Measurements from ENCODE around the gene JARID2.

Gene JARID2

GRCh38 chr6:15570171-15570570 is 324.3 kb downstream of the JARID2 start:
- H3K27ac ChIP-seq (ENCODE audit: low read depth, low read length), result no peak overlapping the region
- peaks cover 5% of the 10 kb centered on the region; the same call in 1 of the 2 replicates for H3K36me3 ChIP-seq (ENCODE audit: low read length)
- no peak overlapping the region for H2AFZ ChIP-seq (ENCODE audit: low read depth, low read length, severe bottlenecking)
- no peaks in the 10 kb centered on the region for H3K27me3 ChIP-seq (ENCODE audit: low read length)
- no peak for TF ChIP-seq CTCF (IDR thresholded peaks at IDR 0.05; ENCODE audit: insufficient read depth, low read length, poor library complexity, severe bottlenecking)
- no peaks in the 10 kb centered on the region for H3K9me2 ChIP-seq (replicated peaks; ENCODE audit: insufficient read depth, low read length)
- H3K4me3 ChIP-seq (ENCODE audit: insufficient read depth, low read length, poor library complexity, severe bottlenecking), result no peak overlapping the region
- no peaks in the 10 kb centered on the region for H3F3A ChIP-seq (ENCODE audit: insufficient read depth)
- no peak overlapping the region for H3K4me2 ChIP-seq (ENCODE audit: low read depth, low read length, poor library complexity, severe bottlenecking)
- H3K9ac ChIP-seq (ENCODE audit: low read length), result no peak overlapping the region
- no peaks in the 10 kb centered on the region for H3K9me3 ChIP-seq (ENCODE audit: insufficient read depth, low read length)
- peaks cover 20% of the 10 kb centered on the region; the same call in 1 of the 2 replicates for H4K20me1 ChIP-seq (ENCODE audit: low read depth, low read length)
- H3K79me2 ChIP-seq (ENCODE audit: insufficient read depth, low read length), result peaks cover 82% of the 10 kb centered on the region

Data from SU-DHL-6 (cell line).